ENCODE measurements around the gene DLGAP1.

DNA sequence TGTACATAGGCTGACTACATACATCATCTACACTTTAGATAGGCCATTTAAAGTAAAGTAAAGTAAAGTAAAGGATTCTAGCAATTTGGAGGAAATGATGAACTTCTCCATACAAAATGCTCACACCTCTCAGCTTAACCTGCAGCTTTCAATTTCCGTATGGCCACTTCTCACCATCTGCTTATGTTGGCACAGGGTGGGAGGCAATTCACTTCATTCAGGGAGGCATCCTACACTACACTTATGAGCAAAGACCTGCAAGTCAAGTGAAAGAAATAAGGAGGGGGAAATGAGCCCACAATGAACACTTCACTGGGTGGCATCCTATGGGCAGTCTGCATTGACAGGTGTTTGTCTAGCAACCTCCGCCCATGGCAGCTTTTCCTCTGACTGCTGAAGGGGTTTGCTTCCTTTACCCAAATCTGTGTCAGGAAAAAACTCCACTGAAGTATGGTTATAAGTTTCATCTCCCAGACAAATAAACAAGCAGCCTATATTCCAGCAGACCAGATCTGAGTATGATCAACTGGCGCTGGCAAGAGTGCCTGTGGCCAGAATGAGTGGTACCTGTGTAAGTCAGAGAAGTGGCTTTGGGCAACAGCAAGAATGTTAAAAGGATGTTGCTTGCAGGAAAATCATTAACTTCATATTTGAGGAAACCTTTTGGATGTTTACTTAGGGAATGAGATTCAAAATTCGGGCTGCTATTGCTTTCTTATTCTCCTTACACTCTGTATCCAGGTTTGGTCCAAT is 556.1 kb downstream of the DLGAP1 start:
- no peak for TF ChIP-seq RNF2 (conservative IDR thresholded peaks at IDR 0.05; ENCODE audit: low read depth)
- TF ChIP-seq ZNF253 (CRISPR knock-in tag; IDR thresholded peaks at IDR 0.05; ENCODE audit: borderline replicate concordance): no peak
- TF ChIP-seq KDM2A (CRISPR knock-in tag; IDR thresholded peaks at IDR 0.05; ENCODE audit: borderline replicate concordance, low read depth): no peak
- TF ChIP-seq ZNF558 (CRISPR knock-in tag; IDR thresholded peaks at IDR 0.05; ENCODE audit: borderline replicate concordance): no peak
- TF ChIP-seq DPF2 (CRISPR knock-in tag; IDR thresholded peaks at IDR 0.05; ENCODE audit: borderline replicate concordance, low read depth): no peak
- no peak for TF ChIP-seq ZNF468 (CRISPR knock-in tag; IDR thresholded peaks at IDR 0.05)
- TF ChIP-seq RFXANK (CRISPR knock-in tag; IDR thresholded peaks at IDR 0.05): no peak
- no peak for TF ChIP-seq JUND (CRISPR knock-in tag; IDR thresholded peaks at IDR 0.05)
- no peak for TF ChIP-seq ZFP36L2 (CRISPR knock-in tag; IDR thresholded peaks at IDR 0.05)

Data from HepG2 (cell line).